Ovary (tissue), 9 donors: ENCODE results near the gene PHEX. TPM values are rescaled to one million over a fixed set of nuclear protein-coding genes. Genes with fewer than 3 reads are reported as not detected.

Source experiments
- DNase-seq, 5 donors: peaks; one replicate each; pipeline ENCODE4 v3.0.0-alpha.2; 2019 to 2020
- H3K27ac ChIP-seq, 2 donors: fragments of 200-600 bp; one replicate each; pipeline versions ENCODE4 v1.5.1 to v1.8.0; 2019 to 2022
- H3K27me3 ChIP-seq: fragments of 200-600 bp; one replicate; pipeline ENCODE4 v1.8.0; 2022
- H3K36me3 ChIP-seq: fragments of 200-600 bp; sonication (generic); one replicate; pipeline ENCODE4 v1.5.1; 2019
- H3K4me1 ChIP-seq: one replicate; pipeline ENCODE4 v1.8.1; 2013; ENCODE audit warnings: mild to moderate bottlenecking, moderate library complexity; ENCODE audit not compliant: insufficient read depth
- H3K4me3 ChIP-seq: fragments of 200-600 bp; sonication (generic); one replicate; pipeline ENCODE4 v1.5.1; 2017
- H3K9me3 ChIP-seq, 2 donors: fragments of 200-600 bp in 1 of 2; sonication (generic) in 1 of 2; one replicate each; pipeline versions ENCODE4 v1.5.1 to v1.8.1; 2013 to 2019; ENCODE audit warnings: mild to moderate bottlenecking in 1 of 2, moderate library complexity in 1 of 2
- EP300 ChIP-seq: sonication (generic); formaldehyde crosslinking; IDR thresholded peaks from one replicate; pipeline ENCODE4 v1.6.1; 2017; ENCODE audit warnings: antibody characterized with exemption
- POLR2A ChIP-seq: fragments of 450-650 bp; IDR thresholded peaks from one replicate; pipeline ENCODE4 v1.6.1; 2017; ENCODE audit warnings: antibody characterized with exemption, mild to moderate bottlenecking, moderate library complexity
- WGBS, 3 donors: extraction: QIAGEN DNeasy Blood & Tissue Kit in 1 of 3; methylation state at CpG; one replicate each; pipeline versions ENCODE4 v1.1.5 to v1.1.7; 2013 to 2017; 5-methylcytosine and 5-hydroxymethylcytosine counted together
- intact Hi-C, 4 donors: fragments of 100-400 bp; cut with DNase I; formaldehyde crosslinking; loops; one replicate each; pipeline versions ENCODE4 v1.11.0 to v1.15.1; 2022 to 2023
- polyA plus RNA-seq, 2 donors: library from polyadenylated mRNA; stranded (reverse); fragments of 200-250 nt in 1 of 2; fragments of 350-450 nt in 1 of 2; fragmentation: Illumina TruSeq in 1 of 2; extraction: RNeasy Lipid Tissue Mini Kit (QIAGEN cat#74804) in 1 of 2; gene quantifications; one replicate each; pipeline ENCODE4 v1.2.3, GENCODE V29; 2013 to 2014
- total RNA-seq, 7 donors: library from RNA; depleted of rRNA in 2 of 7; stranded (reverse); fragments of >200 nt in 2 of 7; fragmentation: NEBNext Ultra II Directional in 3 of 7; extraction: Animal tissue kit (Norgen Biotek cat#: 25700) in 3 of 7; gene quantifications; one replicate each; pipeline versions ENCODE4 v1.1.0 to v1.2.4, GENCODE V29; 2016 to 2023
- TF ChIP-seq, protein P1 (sequence below), 3 donors: fragments of 450-650 bp in 2 of 3; fragments of 200-600 bp in 1 of 3; IDR thresholded peaks; one replicate each; pipeline versions ENCODE4 v1.5.1 to v1.8.0; 2016 to 2022; ENCODE audit warnings: antibody characterized with exemption in 3 of 3, mild to moderate bottlenecking in 1 of 3
- donor health status: DM: no; HTN: no; CAD: no; lungs with moderate emphysema.
- donor health status: DM: no; HTN: no; CAD: no.
- donor health status: Bipolar disorder and iron deficiency.
- donor health status: DM: yes; HTN: yes; CAD: no.
- donor health status: DM: no; HTN: no; CAD: no.
- donor health status: DM: yes; HTN: yes; CAD: no.

Gene PHEX
- total and polyA plus RNA-seq, 9 donors = 0.46 to 18.9 (median 1.1) TPM

DNA sequence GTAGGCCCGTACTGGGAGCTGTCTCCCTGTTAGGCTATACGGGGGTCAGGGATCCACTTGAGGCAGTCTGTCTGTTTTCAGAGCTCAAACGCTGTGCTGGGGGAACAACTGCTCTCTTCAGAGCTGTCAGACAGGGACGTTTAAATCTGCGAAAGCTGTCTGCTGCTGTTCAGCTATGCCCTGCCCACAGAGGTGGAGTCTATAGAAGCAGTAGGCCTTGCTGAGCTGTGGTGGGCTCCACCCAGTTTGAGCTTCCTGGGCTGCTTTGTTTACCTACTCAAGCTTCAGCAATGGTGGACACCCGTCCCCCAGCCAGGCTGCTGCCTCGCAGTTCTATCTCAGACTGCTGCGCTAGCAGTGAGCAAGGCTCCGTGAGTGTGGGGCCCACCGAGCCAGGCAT, 27.3 kb upstream of the PHEX start:
- intact Hi-C loops = no loop called here
- Histone ChIP-seq H3K9me3 (no peaks in the 10 kb centered on the region), H3K27me3 (no peaks in the 10 kb centered on the region), H3K36me3 (no peaks in the 10 kb centered on the region), H3K4me3 (no peak overlapping the region), H3K4me1 (no peaks in the 10 kb centered on the region), H3K27ac (no peak overlapping the region)
- WGBS, 3 donors = 78 to 88% (median 82%) methylated on average over 7 to 10 of the region's 10 CpGs
- TF ChIP-seq EP300 = no peak
- TF ChIP-seq POLR2A = no peak
- TF ChIP-seq, protein P1, sequence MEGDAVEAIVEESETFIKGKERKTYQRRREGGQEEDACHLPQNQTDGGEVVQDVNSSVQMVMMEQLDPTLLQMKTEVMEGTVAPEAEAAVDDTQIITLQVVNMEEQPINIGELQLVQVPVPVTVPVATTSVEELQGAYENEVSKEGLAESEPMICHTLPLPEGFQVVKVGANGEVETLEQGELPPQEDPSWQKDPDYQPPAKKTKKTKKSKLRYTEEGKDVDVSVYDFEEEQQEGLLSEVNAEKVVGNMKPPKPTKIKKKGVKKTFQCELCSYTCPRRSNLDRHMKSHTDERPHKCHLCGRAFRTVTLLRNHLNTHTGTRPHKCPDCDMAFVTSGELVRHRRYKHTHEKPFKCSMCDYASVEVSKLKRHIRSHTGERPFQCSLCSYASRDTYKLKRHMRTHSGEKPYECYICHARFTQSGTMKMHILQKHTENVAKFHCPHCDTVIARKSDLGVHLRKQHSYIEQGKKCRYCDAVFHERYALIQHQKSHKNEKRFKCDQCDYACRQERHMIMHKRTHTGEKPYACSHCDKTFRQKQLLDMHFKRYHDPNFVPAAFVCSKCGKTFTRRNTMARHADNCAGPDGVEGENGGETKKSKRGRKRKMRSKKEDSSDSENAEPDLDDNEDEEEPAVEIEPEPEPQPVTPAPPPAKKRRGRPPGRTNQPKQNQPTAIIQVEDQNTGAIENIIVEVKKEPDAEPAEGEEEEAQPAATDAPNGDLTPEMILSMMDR (IDR thresholded peaks at IDR 0.05) = no peak
- no peak for DNase-seq

GRCh38 chrX:22012051-22012450, 20.1 kb upstream of the PHEX start:
- DNase-seq = no peak
- TF ChIP-seq, protein P1 (IDR thresholded peaks at IDR 0.05) = no peak
- TF ChIP-seq POLR2A = no peak
- no peak for TF ChIP-seq EP300
- Histone ChIP-seq H3K27me3 (no peaks in the 10 kb centered on the region), H3K9me3 (no peaks in the 10 kb centered on the region), H3K27ac (no peak overlapping the region), H3K4me1 (peaks cover 1% of the 10 kb centered on the region), H3K4me3 (no peak overlapping the region), H3K36me3 (no peaks in the 10 kb centered on the region)
- WGBS, 3 donors = 19 to 25% (median 21%) methylated on average over 5 of the region's 5 CpGs
- intact Hi-C loops = no loop called here

DNA sequence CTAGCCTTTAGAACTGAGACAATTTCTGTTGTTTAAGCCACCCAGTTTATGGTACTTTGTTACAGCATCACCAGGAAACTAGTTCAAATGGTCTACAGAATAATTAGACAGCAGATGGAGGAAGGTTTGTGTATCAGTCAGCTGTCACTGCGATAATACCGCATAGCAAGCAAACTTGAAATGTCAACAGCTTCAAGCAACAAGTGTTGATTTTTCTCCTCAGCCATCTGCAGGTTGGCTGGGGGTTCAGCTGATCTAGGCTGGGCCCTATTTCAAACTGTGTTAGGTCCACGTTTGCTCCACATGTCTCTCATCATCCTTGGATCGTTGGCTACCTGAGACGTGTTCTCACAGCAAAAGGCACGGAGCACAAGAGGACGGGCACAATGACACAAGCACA, 19.2 kb upstream of the PHEX start:
- intact Hi-C loops = no loop called here
- peaks cover 1% of the 10 kb centered on the region for H3K4me1 ChIP-seq
- H3K27me3 ChIP-seq = no peaks in the 10 kb centered on the region
- DNase-seq = no peak
- no peak overlapping the region for H3K27ac ChIP-seq
- H3K9me3 ChIP-seq = no peaks in the 10 kb centered on the region
- 74 to 86% (median 84%) methylated on average over 7 of the region's 7 CpGs for WGBS, 3 donors
- TF ChIP-seq, protein P1 (IDR thresholded peaks at IDR 0.05) = no peak
- no peak for TF ChIP-seq POLR2A
- TF ChIP-seq EP300 = no peak
- no peaks in the 10 kb centered on the region for H3K36me3 ChIP-seq
- H3K4me3 ChIP-seq = no peak overlapping the region

DNA sequence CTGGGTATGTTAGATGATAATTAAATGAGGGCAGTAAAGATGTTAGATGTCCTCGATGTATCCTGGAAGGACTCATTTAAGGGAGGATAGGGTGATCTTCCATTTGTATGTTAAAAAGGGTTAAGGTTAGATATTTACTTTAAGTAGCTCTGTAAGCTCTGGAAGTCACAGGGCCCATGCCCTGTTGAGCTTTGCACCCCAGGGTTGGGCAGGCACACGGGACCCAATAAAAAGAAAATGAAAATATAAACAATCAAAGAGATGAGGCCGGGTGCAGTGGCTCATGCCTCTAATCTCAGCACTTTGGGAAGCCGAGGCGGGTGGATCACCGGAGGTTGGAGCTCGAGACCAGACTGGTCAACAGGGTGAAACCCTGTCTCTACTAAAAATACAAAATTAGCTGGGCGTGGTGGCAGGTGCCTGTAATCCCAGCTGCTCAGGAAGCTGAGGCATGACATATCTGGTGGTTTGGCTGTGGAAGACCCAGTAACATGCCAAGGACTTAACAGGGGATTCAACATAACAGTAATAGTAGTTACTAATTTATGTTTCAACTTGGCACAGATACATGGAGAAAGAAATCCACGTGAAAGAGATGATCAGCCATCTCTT, 16.9 kb upstream of the PHEX start:
- intact Hi-C loops = no loop called here
- no peak for DNase-seq
- Histone ChIP-seq H3K4me1 (peaks cover 1% of the 10 kb centered on the region), H3K36me3 (no peaks in the 10 kb centered on the region), H3K27ac (no peak overlapping the region), H3K4me3 (no peak overlapping the region), H3K27me3 (no peaks in the 10 kb centered on the region), H3K9me3 (no peaks in the 10 kb centered on the region)
- 75 to 83% (median 81%) methylated on average over 9 of the region's 9 CpGs for WGBS, 3 donors
- TF ChIP-seq, protein P1 (IDR thresholded peaks at IDR 0.05) = no peak
- TF ChIP-seq EP300 (no peak), POLR2A (no peak)
